Loucy (cell line): Measurements from ENCODE around the gene HDGFL2.

ENCODE experiments used
- H2AFZ ChIP-seq: fragments of 200-600 bp; sonication (generic); 2 replicates; pipeline ENCODE4 v1.6.0; 2016; ENCODE audit warnings: antibody characterized with exemption, mild to moderate bottlenecking, low read length, moderate library complexity
- H3F3A ChIP-seq: fragments of 200-600 bp; 2 replicates; pipeline ENCODE4 v1.6.0; 2016; ENCODE audit warnings: antibody characterized with exemption, low read depth, mild to moderate bottlenecking
- H3K27me3 ChIP-seq: fragments of 200-600 bp; sonication (generic); 2 replicates; pipeline ENCODE4 v1.6.1; 2014; ENCODE audit warnings: low read length, mild to moderate bottlenecking; ENCODE audit not compliant: insufficient read depth, poor library complexity, severe bottlenecking
- H3K36me3 ChIP-seq: fragments of 200-600 bp; sonication (generic); 2 replicates; pipeline ENCODE4 v1.6.1; 2016; ENCODE audit warnings: low read length; ENCODE audit not compliant: insufficient read depth
- H3K4me1 ChIP-seq: fragments of 200-600 bp; sonication (generic); 2 replicates; pipeline ENCODE4 v1.5.1; 2014; ENCODE audit warnings: low read length, mild to moderate bottlenecking; ENCODE audit not compliant: insufficient read depth, poor library complexity, severe bottlenecking
- H3K4me2 ChIP-seq: fragments of 200-600 bp; sonication (generic); 2 replicates; pipeline ENCODE4 v1.6.0; 2014; ENCODE audit warnings: antibody characterized with exemption, low read length, low read depth, mild to moderate bottlenecking; ENCODE audit not compliant: poor library complexity, severe bottlenecking
- H3K4me3 ChIP-seq: fragments of 200-600 bp; sonication (generic); 2 replicates; pipeline ENCODE4 v1.5.1; 2014; ENCODE audit warnings: low read length, mild to moderate bottlenecking, mixed read lengths; ENCODE audit not compliant: poor library complexity, severe bottlenecking
- H3K79me2 ChIP-seq: fragments of 200-600 bp; sonication (generic); 2 replicates; pipeline ENCODE4 v1.6.1; 2014; ENCODE audit warnings: low read length; ENCODE audit not compliant: insufficient read depth
- H3K9ac ChIP-seq: fragments of 200-600 bp; sonication (generic); 2 replicates; pipeline ENCODE4 v1.6.0; 2014; ENCODE audit warnings: mild to moderate bottlenecking, low read depth, low read length, moderate library complexity; ENCODE audit not compliant: poor library complexity, severe bottlenecking
- H3K9me2 ChIP-seq: fragments of 200-600 bp; sonication (generic); replicated peaks from 2 replicates; pipeline ENCODE4 v1.6.1; 2016; ENCODE audit warnings: low read depth, low read length, mixed read lengths
- H3K9me3 ChIP-seq: fragments of 200-600 bp; sonication (generic); 2 replicates; pipeline ENCODE4 v1.6.1; 2014; ENCODE audit warnings: mild to moderate bottlenecking, antibody characterized with exemption, low read length, low read depth; ENCODE audit not compliant: insufficient read depth
- H4K20me1 ChIP-seq: fragments of 200-600 bp; sonication (generic); 2 replicates; pipeline ENCODE4 v1.6.0; 2014; ENCODE audit warnings: antibody characterized with exemption, low read length, mild to moderate bottlenecking; ENCODE audit not compliant: insufficient read depth, poor library complexity, severe bottlenecking
- CTCF ChIP-seq: fragments of 200-600 bp; sonication (generic); conservative IDR thresholded peaks from 2 replicates; pipeline ENCODE4 v1.5.1; 2014; ENCODE audit warnings: mild to moderate bottlenecking, antibody characterized with exemption, low read length
- EZH2phosphoT487 ChIP-seq: fragments of 200-600 bp; IDR thresholded peaks from 2 replicates; pipeline ENCODE4 v1.6.1; 2018; ENCODE audit warnings: antibody characterized with exemption, mild to moderate bottlenecking, moderate library complexity, borderline replicate concordance

Gene HDGFL2

GRCh38 chr19:4453232-4454179 lies 18.6 kb upstream of the HDGFL2 start:
- Histone ChIP-seq H4K20me1 (peaks cover 24% of the 10 kb centered on the region), H3K4me3 (no peak overlapping the region), H3K36me3 (peaks cover 24% of the 10 kb centered on the region; the same call in 1 of the 2 replicates), H2AFZ (no peak overlapping the region), H3K27me3 (no peaks in the 10 kb centered on the region), H3K9ac (no peak overlapping the region), H3K4me1 (peaks cover 15% of the 10 kb centered on the region), H3K4me2 (no peak overlapping the region), H3F3A (no peaks in the 10 kb centered on the region), H3K79me2 (peaks cover 30% of the 10 kb centered on the region), H3K9me2 (no peaks in the 10 kb centered on the region), H3K9me3 (no peaks in the 10 kb centered on the region)
- no peak for TF ChIP-seq CTCF
- no peak for TF ChIP-seq EZH2phosphoT487

- H3F3A ChIP-seq, result no peaks in the 10 kb centered on the region
- peak overlapping the region; percentile 79 for H3K4me2 ChIP-seq
- peaks cover 11% of the 10 kb centered on the region; the same call in 1 of the 2 replicates for H3K36me3 ChIP-seq
- H3K4me3 ChIP-seq, result peak overlapping the region; percentile 90
- H3K27me3 ChIP-seq, result no peaks in the 10 kb centered on the region
- H3K9ac ChIP-seq, result peak overlapping the region; percentile 72
- H4K20me1 ChIP-seq, result peaks cover 24% of the 10 kb centered on the region
- peaks cover 15% of the 10 kb centered on the region for H3K4me1 ChIP-seq
- no peaks in the 10 kb centered on the region for H3K9me3 ChIP-seq
- H2AFZ ChIP-seq, result no peak overlapping the region
- peaks cover 30% of the 10 kb centered on the region for H3K79me2 ChIP-seq
- H3K9me2 ChIP-seq, result no peaks in the 10 kb centered on the region
- no peak for TF ChIP-seq CTCF
- no peak for TF ChIP-seq EZH2phosphoT487
Observed at GRCh38 chr19:4454747-4455718, 17.1 kb upstream of the HDGFL2 start.

- Histone ChIP-seq H3K9me2 (no peaks in the 10 kb centered on the region), H3K4me2 (peak overlapping the region; percentile 79), H3K9ac (peak overlapping the region; percentile 72), H3K4me3 (peak overlapping the region; percentile 90), H3K9me3 (no peaks in the 10 kb centered on the region), H3F3A (no peaks in the 10 kb centered on the region), H3K4me1 (peaks cover 15% of the 10 kb centered on the region), H3K27me3 (no peaks in the 10 kb centered on the region), H4K20me1 (peaks cover 24% of the 10 kb centered on the region), H2AFZ (no peak overlapping the region), H3K79me2 (peaks cover 30% of the 10 kb centered on the region), H3K36me3 (peaks cover 11% of the 10 kb centered on the region; the same call in 1 of the 2 replicates)
- TF ChIP-seq CTCF (no peak), EZH2phosphoT487 (no peak)
Observed at GRCh38 chr19:4455719-4456475, 16.2 kb upstream of the HDGFL2 start.
